BJ (cell line): ENCODE measurements around the gene CAPN1. TPM values are rescaled to one million over a fixed set of nuclear protein-coding genes. Genes with fewer than 3 reads are reported as not detected.

Source experiments
- CTCF ChIA-PET: fragments of 350-600 bp; formaldehyde crosslinking; extraction: SDS; loops from one replicate; lab custom pipeline; 2021; ENCODE audit warnings: antibody characterized with exemption, inconsistent platforms; lab: Yijun Ruan, JAX
- POLR2A ChIA-PET: fragments of 300-600 bp; sonication (Branson Sonifier 250); formaldehyde crosslinking; extraction: SDS; loops from one replicate; lab custom pipeline; 2021; ENCODE audit warnings: antibody characterized with exemption; lab: Charles Lee
- DNase-seq: peaks from one replicate; pipeline ENCODE4 v3.0.0-alpha.2; 2011; ENCODE audit warnings: low read depth
- H3K27me3 ChIP-seq: 2 replicates; pipeline ENCODE4 v1.6.0; 2011; ENCODE audit warnings: low read length; ENCODE audit not compliant: control insufficient read depth, insufficient read depth
- H3K36me3 ChIP-seq: 2 replicates; pipeline ENCODE4 v1.5.1; 2011; ENCODE audit warnings: low read length; ENCODE audit not compliant: control insufficient read depth, insufficient read depth
- H3K4me3 ChIP-seq: 2 replicates; pipeline ENCODE4 v1.5.1; 2011; ENCODE audit warnings: low read depth, mild to moderate bottlenecking, control low read depth, low read length
- polyA plus RNA-seq: library from polyadenylated mRNA; depleted of rRNA; stranded (reverse); fragments of >200 nt; gene quantifications from 2 replicates; pipeline ENCODE4 v1.2.3, GENCODE V29; 2011
- TF ChIP-seq, protein P1 (sequence below): IDR thresholded peaks from 2 replicates; pipeline ENCODE4 v1.5.1; 2011; ENCODE audit warnings: low read depth, mild to moderate bottlenecking, control low read depth, inconsistent platforms, low read length, moderate library complexity; ENCODE audit not compliant: insufficient read depth

Gene CAPN1
- polyA plus RNA-seq, 1 experiment: 181 TPM

DNA sequence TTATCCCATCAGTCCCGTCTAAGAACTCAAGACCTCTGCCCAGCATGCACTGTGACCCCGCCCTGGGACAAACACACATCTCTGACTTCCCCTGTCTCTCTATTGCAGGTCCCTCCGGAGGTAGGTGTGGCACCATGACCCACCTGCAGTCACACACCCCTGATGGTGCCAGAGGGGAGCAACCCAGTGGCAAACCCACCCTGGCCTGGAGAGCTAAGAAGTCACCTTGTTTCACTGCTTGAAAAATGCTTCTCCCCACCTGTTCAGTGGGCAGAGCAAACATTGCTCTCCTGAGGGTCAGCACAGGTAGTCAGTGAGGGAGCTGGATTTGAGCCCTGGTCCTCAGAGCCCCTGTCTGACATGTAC lies 23.9 kb downstream of the CAPN1 start:
- Histone ChIP-seq H3K27me3 (no peaks in the 10 kb centered on the region), H3K4me3 (no peak overlapping the region), H3K36me3 (peaks cover 47% of the 10 kb centered on the region)
- TF ChIP-seq, protein P1, sequence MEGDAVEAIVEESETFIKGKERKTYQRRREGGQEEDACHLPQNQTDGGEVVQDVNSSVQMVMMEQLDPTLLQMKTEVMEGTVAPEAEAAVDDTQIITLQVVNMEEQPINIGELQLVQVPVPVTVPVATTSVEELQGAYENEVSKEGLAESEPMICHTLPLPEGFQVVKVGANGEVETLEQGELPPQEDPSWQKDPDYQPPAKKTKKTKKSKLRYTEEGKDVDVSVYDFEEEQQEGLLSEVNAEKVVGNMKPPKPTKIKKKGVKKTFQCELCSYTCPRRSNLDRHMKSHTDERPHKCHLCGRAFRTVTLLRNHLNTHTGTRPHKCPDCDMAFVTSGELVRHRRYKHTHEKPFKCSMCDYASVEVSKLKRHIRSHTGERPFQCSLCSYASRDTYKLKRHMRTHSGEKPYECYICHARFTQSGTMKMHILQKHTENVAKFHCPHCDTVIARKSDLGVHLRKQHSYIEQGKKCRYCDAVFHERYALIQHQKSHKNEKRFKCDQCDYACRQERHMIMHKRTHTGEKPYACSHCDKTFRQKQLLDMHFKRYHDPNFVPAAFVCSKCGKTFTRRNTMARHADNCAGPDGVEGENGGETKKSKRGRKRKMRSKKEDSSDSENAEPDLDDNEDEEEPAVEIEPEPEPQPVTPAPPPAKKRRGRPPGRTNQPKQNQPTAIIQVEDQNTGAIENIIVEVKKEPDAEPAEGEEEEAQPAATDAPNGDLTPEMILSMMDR: no peak
- ChIA-PET POLR2A (no interaction called here), CTCF (interaction anchor here (0.6 to 4.6 kb wide), 12 partner anchors 8 to 128 kb away, joined by 3 to 17 read pairs (median 4); partner anchors contain the start of gene DPF2)
- no peak for DNase-seq

DNA sequence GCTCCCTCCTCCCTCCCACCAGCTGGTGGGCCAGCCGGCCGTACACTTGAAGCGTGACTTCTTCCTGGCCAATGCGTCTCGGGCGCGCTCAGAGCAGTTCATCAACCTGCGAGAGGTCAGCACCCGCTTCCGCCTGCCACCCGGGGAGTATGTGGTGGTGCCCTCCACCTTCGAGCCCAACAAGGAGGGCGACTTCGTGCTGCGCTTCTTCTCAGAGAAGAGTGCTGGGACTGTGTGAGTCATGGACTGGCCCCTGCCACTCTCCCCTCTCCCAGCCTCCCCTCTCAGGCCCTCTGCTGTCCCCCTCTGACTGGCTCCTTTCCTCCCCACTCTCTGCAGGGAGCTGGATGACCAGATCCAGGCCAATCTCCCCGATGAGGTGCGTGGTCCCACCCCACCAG lies 24.7 kb downstream of the CAPN1 start:
- ChIA-PET POLR2A (no interaction called here), CTCF (interaction anchor here (0.7 to 4.6 kb wide), 6 partner anchors 14 to 126 kb away, joined by 3 to 17 read pairs (median 4); partner anchors contain the start of gene CAPN1)
- no peak for DNase-seq
- Histone ChIP-seq H3K4me3 (no peak overlapping the region), H3K36me3 (peaks cover 54% of the 10 kb centered on the region), H3K27me3 (no peaks in the 10 kb centered on the region)
- TF ChIP-seq, protein P1: no peak

DNA sequence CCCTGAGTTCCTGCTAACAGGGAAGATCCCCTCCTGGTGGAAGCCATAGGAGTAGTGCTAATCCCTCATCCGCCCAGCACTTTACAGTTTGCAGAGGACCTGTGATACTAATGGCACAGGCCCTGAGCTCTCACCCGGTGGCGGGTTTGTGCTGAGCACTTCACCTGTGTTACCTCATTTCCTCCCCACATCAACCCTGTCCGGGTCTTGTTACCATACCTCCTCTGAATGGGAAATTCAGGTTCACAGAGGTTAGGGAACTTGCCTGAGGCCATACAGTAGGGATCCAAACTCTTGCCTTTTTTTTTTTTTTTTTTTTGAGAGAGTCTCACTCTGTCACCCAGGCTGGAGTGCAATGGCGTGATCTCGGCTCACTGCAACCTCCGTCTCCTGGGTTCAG lies 25.2 kb downstream of the CAPN1 start:
- TF ChIP-seq, protein P1: no peak
- ChIA-PET POLR2A (no interaction called here), CTCF (interaction anchor here (1.1 to 4.6 kb wide), 3 partner anchors 11 to 18 kb away, joined by 3 to 17 read pairs (median 8); no protein-coding TSS in a partner anchor)
- Histone ChIP-seq H3K36me3 (peaks cover 55% of the 10 kb centered on the region), H3K4me3 (no peak overlapping the region), H3K27me3 (no peaks in the 10 kb centered on the region)
- no peak for DNase-seq

DNA sequence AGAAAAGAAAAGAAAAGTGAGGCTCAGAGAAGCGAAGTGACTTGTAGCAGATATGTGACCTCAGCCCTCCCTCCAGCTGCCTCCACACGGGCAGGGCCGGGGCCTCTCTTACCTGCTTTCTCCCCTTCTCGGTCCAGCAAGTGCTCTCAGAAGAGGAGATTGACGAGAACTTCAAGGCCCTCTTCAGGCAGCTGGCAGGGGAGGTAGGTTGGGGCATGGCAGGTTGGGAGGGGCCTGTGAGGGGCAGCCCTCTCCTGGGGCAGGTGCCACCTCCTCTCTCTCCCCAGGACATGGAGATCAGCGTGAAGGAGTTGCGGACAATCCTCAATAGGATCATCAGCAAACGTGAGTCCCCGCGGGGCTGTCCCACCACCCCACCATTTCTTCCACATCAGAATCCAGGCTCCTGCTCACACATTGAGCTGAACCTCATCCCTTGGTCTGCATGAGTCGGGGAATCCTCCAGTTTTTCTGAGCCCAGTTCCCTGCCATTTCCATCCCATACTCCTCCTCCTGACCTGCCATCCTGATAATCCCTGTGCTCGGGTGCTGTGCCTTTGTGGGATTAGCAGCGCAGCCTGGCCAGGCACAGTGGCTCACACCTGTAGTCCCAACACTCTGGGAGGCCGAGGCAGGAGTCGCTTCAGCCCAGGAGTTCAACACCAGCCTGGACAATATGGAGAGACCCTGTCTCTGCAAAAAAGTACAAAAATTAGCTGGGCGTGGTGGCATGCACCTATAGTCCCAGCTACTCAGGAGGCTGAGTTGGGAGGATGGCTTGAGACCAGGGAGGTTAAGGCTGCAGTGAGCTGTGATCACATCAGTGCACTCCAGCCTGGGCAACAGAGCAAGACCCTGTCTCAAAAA lies 26.4 kb downstream of the CAPN1 start:
- peaks cover 55% of the 10 kb centered on the region for H3K36me3 ChIP-seq
- CTCF ChIA-PET: interaction anchor here (0.9 to 4.6 kb wide), 4 partner anchors 10 to 27 kb away, joined by 3 to 17 read pairs (median 4); partner anchors contain the start of gene CAPN1

More for the DNA sequence above, 26.4 kb downstream of the CAPN1 start:
- POLR2A ChIA-PET: no interaction called here
- TF ChIP-seq, protein P1: no peak
- no peak for DNase-seq
- Histone ChIP-seq H3K27me3 (no peaks in the 10 kb centered on the region), H3K4me3 (no peak overlapping the region)
